B cell (primary cell): ENCODE results near the gene SHISA7. TPM values are rescaled to one million over a fixed set of nuclear protein-coding genes. Genes with fewer than 3 reads are reported as not detected.

Experiments
- ATAC-seq: fragments of 200-7000 bp; cut with Tn5 transposase; one replicate; pipeline ENCODE4 v1.10.0; 2021; ENCODE audit warnings: low read depth, mild to moderate bottlenecking, moderate number of reproducible peaks, moderate library complexity
- CTCF ChIA-PET: fragments of 350-600 bp; sonication (Branson Sonifier 250); formaldehyde crosslinking; loops from one replicate; lab custom pipeline; 2021; ENCODE audit warnings: antibody characterized with exemption, inconsistent platforms; lab: Charles Lee
- POLR2A ChIA-PET: fragments of 350-600 bp; sonication (Branson Sonifier 250); formaldehyde crosslinking; loops from one replicate; lab custom pipeline; 2021; ENCODE audit warnings: antibody characterized with exemption; lab: Charles Lee
- DNase-seq: peaks from one replicate; pipeline ENCODE4 v3.0.0; 2013
- H2AFZ ChIP-seq: 2 replicates; pipeline ENCODE4 v1.6.1; 2012; ENCODE audit warnings: mild to moderate bottlenecking, low read depth, low read length; ENCODE audit not compliant: insufficient read depth, poor library complexity, severe bottlenecking
- H3K27ac ChIP-seq, 2 donors: 1 replicate in 1 of 2; 2 replicates in 1 of 2; pipeline ENCODE4 v1.5.1; 2012 to 2013; ENCODE audit warnings: low read length in 2 of 2, mild to moderate bottlenecking in 2 of 2, moderate library complexity in 1 of 2
- H3K27me3 ChIP-seq, 4 experiments: fragments of 200-600 bp in 1 of 4; sonication (generic) in 1 of 4; replicated peaks in 1 of 4; 1 replicate in 2 of 4; 2 replicates in 2 of 4; pipeline versions ENCODE4 v1.6.1 to v1.7.0; 2013 to 2016; ENCODE audit warnings: low read length in 3 of 4, mild to moderate bottlenecking in 2 of 4, mixed read lengths in 1 of 4, moderate library complexity in 1 of 4; ENCODE audit not compliant: insufficient read depth in 4 of 4, control insufficient read depth in 3 of 4; ENCODE audit errors: control extremely low read depth in 1 of 4
- H3K36me3 ChIP-seq, 2 experiments: replicated peaks in 1 of 2; 1 replicate in 1 of 2; 2 replicates in 1 of 2; pipeline versions ENCODE4 v1.6.1 to v1.7.1; 2013; ENCODE audit warnings: low read length in 1 of 2; ENCODE audit not compliant: insufficient read depth in 2 of 2, control insufficient read depth in 1 of 2; ENCODE audit errors: control extremely low read depth in 1 of 2, extremely low read depth in 1 of 2
- H3K4me1 ChIP-seq, 2 donors: fragments of 200-600 bp in 1 of 2; sonication (generic) in 1 of 2; 1 replicate in 1 of 2; 2 replicates in 1 of 2; pipeline versions ENCODE4 v1.5.1 to v1.6.1; 2013 to 2017; ENCODE audit warnings: low read length in 2 of 2; ENCODE audit not compliant: control insufficient read depth in 2 of 2, insufficient read depth in 2 of 2
- H3K4me2 ChIP-seq: replicated peaks from 2 replicates; pipeline ENCODE3; 2012; ENCODE audit warnings: mild to moderate bottlenecking, low read depth, low read length; ENCODE audit not compliant: poor library complexity, severe bottlenecking
- H3K4me3 ChIP-seq, 5 experiments: fragments of 200-600 bp in 1 of 5; sonication (generic) in 1 of 5; 1 replicate in 3 of 5; 2 replicates in 2 of 5; pipeline versions ENCODE4 v1.5.1 to v1.7.0; 2011 to 2016; ENCODE audit warnings: low read length in 4 of 5, mild to moderate bottlenecking in 4 of 5, low read depth in 2 of 5, control low read depth in 1 of 5, moderate library complexity in 1 of 5; ENCODE audit not compliant: insufficient read depth in 1 of 5; ENCODE audit errors: control extremely low read depth in 1 of 5, extremely low read depth in 1 of 5
- H3K79me2 ChIP-seq: fragments of 200-600 bp; sonication (generic); one replicate; pipeline ENCODE4 v1.6.0; 2016; ENCODE audit warnings: low read length; ENCODE audit not compliant: control insufficient read depth, insufficient read depth
- H3K9ac ChIP-seq: fragments of 200-600 bp; sonication (generic); 2 replicates; pipeline ENCODE4 v1.6.1; 2017; ENCODE audit warnings: mild to moderate bottlenecking, low read length, moderate library complexity
- H3K9me3 ChIP-seq, 3 donors: one replicate each; pipeline versions ENCODE4 v1.6.1 to v1.7.1; 2013; ENCODE audit warnings: low read length in 2 of 3; ENCODE audit not compliant: control insufficient read depth in 2 of 3, insufficient read depth in 1 of 3; ENCODE audit errors: control extremely low read depth in 1 of 3
- H4K20me1 ChIP-seq: 2 replicates; pipeline ENCODE4 v1.6.0; 2012; ENCODE audit warnings: mild to moderate bottlenecking, low read length; ENCODE audit not compliant: insufficient read depth, control insufficient read depth, poor library complexity, severe bottlenecking
- H3K27ac Mint-ChIP-seq: one replicate; pipeline ENCODE4 v1.8.0; 2021; ENCODE audit warnings: mixed read lengths
- H3K27me3 Mint-ChIP-seq: one replicate; pipeline ENCODE4 v1.8.0; 2021; ENCODE audit warnings: mixed read lengths
- H3K4me1 Mint-ChIP-seq: one replicate; pipeline ENCODE4 v1.8.0; 2021; ENCODE audit warnings: mixed read lengths
- H3K4me3 Mint-ChIP-seq: one replicate; pipeline ENCODE4 v1.8.0; 2021; ENCODE audit warnings: mixed read lengths
- H3K9me3 Mint-ChIP-seq: one replicate; pipeline ENCODE4 v1.8.0; 2022; ENCODE audit warnings: mixed read lengths; ENCODE audit not compliant: insufficient read depth
- CTCF ChIP-seq: fragments of 200-600 bp; IDR thresholded peaks from one replicate; pipeline ENCODE4 v1.8.0; 2022; ENCODE audit warnings: antibody characterized with exemption, mild to moderate bottlenecking
- EZH2 ChIP-seq: IDR thresholded peaks from 2 replicates; pipeline ENCODE4 v1.6.1; 2012; ENCODE audit warnings: borderline replicate concordance, low read depth, mild to moderate bottlenecking, moderate library complexity, low read length; ENCODE audit not compliant: insufficient read depth, poor library complexity, severe bottlenecking
- WGBS: methylation state at CpG from one replicate; pipeline ENCODE4 v1.1.5; 2013; ENCODE audit warnings: missing lambda C conversion rate; ENCODE audit not compliant: insufficient coverage; 5-methylcytosine and 5-hydroxymethylcytosine counted together
- intact Hi-C: fragments of 100-400 bp; cut with micrococcal nuclease; formaldehyde crosslinking; loops from one replicate; pipeline ENCODE4 v1.10.0; 2022
- polyA plus RNA-seq: library from polyadenylated mRNA; depleted of rRNA; stranded (reverse); fragments of >200 nt; gene quantifications from 2 replicates; pipeline ENCODE4 v1.2.3, GENCODE V29; 2012
- total RNA-seq, 2 donors: library from RNA; stranded (reverse); fragments of 120-200 nt in 1 of 2; gene quantifications; 1 replicate in 1 of 2; 2 replicates in 1 of 2; pipeline versions ENCODE4 v1.2.3 to v1.2.4, GENCODE V29; 2013 to 2022

The SHISA7 gene
- total and polyA plus RNA-seq, 2 donors (not counting 1 experiment from before 2014, with no cell fraction given): 0.06 TPM; not detected in 1

- Histone ChIP-seq H3K4me1 (peaks cover 10 to 14% of the 10 kb centered on the region in 2 donors), H3K27me3 (no peaks in the 10 kb centered on the region), H3K27ac (no peak overlapping the region), H3K4me2 (peak overlapping the region; percentile 89), H3K79me2 (no peaks in the 10 kb centered on the region), H3K36me3 (peaks cover 0 to 2% of the 10 kb centered on the region in 2 experiments), H3K9me3 (peaks cover 0 to 3% (median 0%) of the 10 kb centered on the region in 3 donors), H3K4me3 (no peak overlapping the region), H3K9ac (no peak overlapping the region), H4K20me1 (no peaks in the 10 kb centered on the region), H2AFZ (no peak overlapping the region)
- H3K4me1 Mint-ChIP-seq: peaks cover 20% of the 10 kb centered on the region
- no peaks in the 10 kb centered on the region for H3K27me3 Mint-ChIP-seq
- TF ChIP-seq EZH2 (no peak), CTCF (no peak)
- CTCF ChIA-PET: interaction anchor here (1.8 to 1.9 kb wide), 2 partner anchors 15 to 44 kb away, joined by 8 to 11 read pairs; partner anchors contain the start of gene ZNF628
- POLR2A ChIA-PET: interaction anchor here (0.5 to 1.1 kb wide), 2 partner anchors 9 to 16 kb away, joined by 3 to 4 read pairs; no protein-coding TSS in a partner anchor
- H3K4me3 Mint-ChIP-seq: peak overlapping the region; percentile 87
- intact Hi-C loops: loop anchor here (2.0 to 5.0 kb wide), 3 partner anchors 43 to 179 kb away; partner anchors contain the start of genes HSPBP1 and UBE2S
- no peak for DNase-seq
- WGBS: 82% methylated on average over 7 of the region's 16 CpGs
- peak overlapping the region; percentile 46 for H3K27ac Mint-ChIP-seq
- ATAC-seq: no peak
- no peaks in the 10 kb centered on the region for H3K9me3 Mint-ChIP-seq
Observed at GRCh38 chr19:55459950-55460657, 17.0 kb upstream of the SHISA7 start.

- Histone ChIP-seq H2AFZ (no peak overlapping the region), H3K27me3 (no peaks in the 10 kb centered on the region), H3K4me3 (no peak overlapping the region), H3K79me2 (no peaks in the 10 kb centered on the region), H3K36me3 (peaks cover 0 to 2% of the 10 kb centered on the region in 2 experiments), H3K9me3 (peaks cover 0 to 3% (median 0%) of the 10 kb centered on the region in 3 donors), H3K27ac (no peak overlapping the region), H4K20me1 (no peaks in the 10 kb centered on the region), H3K4me1 (peaks cover 10 to 14% of the 10 kb centered on the region in 2 donors), H3K9ac (no peak overlapping the region), H3K4me2 (no peak overlapping the region)
- no peak overlapping the region for H3K27ac Mint-ChIP-seq
- no peaks in the 10 kb centered on the region for H3K27me3 Mint-ChIP-seq
- 83% methylated on average over 5 of the region's 8 CpGs for WGBS
- H3K4me3 Mint-ChIP-seq: peak overlapping the region; percentile 87
- peaks cover 20% of the 10 kb centered on the region for H3K4me1 Mint-ChIP-seq
- ChIA-PET CTCF (interaction anchor here (1.8 to 2.6 kb wide), 2 partner anchors 8 to 44 kb away, joined by 8 to 11 read pairs; no protein-coding TSS in a partner anchor), POLR2A (interaction anchor here (0.5 to 1.1 kb wide), 2 partner anchors 9 to 16 kb away, joined by 3 to 4 read pairs; no protein-coding TSS in a partner anchor)
- no peaks in the 10 kb centered on the region for H3K9me3 Mint-ChIP-seq
- TF ChIP-seq CTCF (no peak), EZH2 (no peak)
- DNase-seq: no peak
- intact Hi-C loops: no loop called here
- ATAC-seq: no peak
Observed at GRCh38 chr19:55459551-55459949, 16.4 kb upstream of the SHISA7 start.
